Transverse colon (tissue), 4 donors: ENCODE data around the gene NBEAL1.

Source experiments
- CTCF ChIP-seq, 5 experiments: fragments of 200-600 bp in 3 of 5; fragments of 450-650 bp in 2 of 5; sonication (generic) in 3 of 5; IDR thresholded peaks; 1 replicate in 2 of 5; 2 replicates in 3 of 5; pipeline ENCODE4 v1.5.1; 2016 to 2017; ENCODE audit warnings: antibody characterized with exemption in 5 of 5, inconsistent platforms in 3 of 5, mild to moderate bottlenecking in 2 of 5, moderate library complexity in 1 of 5
- POLR2A ChIP-seq: fragments of 450-650 bp; IDR thresholded peaks from one replicate; pipeline ENCODE4 v1.6.1; 2016; ENCODE audit warnings: antibody characterized with exemption, mild to moderate bottlenecking, moderate library complexity
- POLR2AphosphoS5 ChIP-seq, 3 donors: sonication (generic); formaldehyde crosslinking; IDR thresholded peaks; one replicate each; pipeline ENCODE4 v1.6.1; 2016; ENCODE audit warnings: antibody characterized with exemption in 3 of 3

- no peak for TF ChIP-seq POLR2AphosphoS5 (IDR thresholded peaks at IDR 0.05)
- TF ChIP-seq CTCF (IDR thresholded peaks at IDR 0.05), result no peak
- no peak for TF ChIP-seq POLR2A
These were observed 56.0 kb downstream of the NBEAL1 start for GRCh38 chr2:203070701-203071100.
